Stimulated activated CD4-positive, alpha-beta T cell treated with anti-CD3 and anti-CD28 coated beads, Interleukin-4, amount 100 ng/mL, for 24 hours (primary cell): ENCODE results near the gene GTSE1.
"Not testable (repeated sequence)": the region's sequence is repeated elsewhere in the genome, so short reads cannot be mapped to it uniquely, and the experiment has no call there.

ENCODE experiments used
- DNase-seq: peaks from one replicate; pipeline ENCODE4 v3.0.0-alpha.2; 2020

Gene GTSE1

DNA sequence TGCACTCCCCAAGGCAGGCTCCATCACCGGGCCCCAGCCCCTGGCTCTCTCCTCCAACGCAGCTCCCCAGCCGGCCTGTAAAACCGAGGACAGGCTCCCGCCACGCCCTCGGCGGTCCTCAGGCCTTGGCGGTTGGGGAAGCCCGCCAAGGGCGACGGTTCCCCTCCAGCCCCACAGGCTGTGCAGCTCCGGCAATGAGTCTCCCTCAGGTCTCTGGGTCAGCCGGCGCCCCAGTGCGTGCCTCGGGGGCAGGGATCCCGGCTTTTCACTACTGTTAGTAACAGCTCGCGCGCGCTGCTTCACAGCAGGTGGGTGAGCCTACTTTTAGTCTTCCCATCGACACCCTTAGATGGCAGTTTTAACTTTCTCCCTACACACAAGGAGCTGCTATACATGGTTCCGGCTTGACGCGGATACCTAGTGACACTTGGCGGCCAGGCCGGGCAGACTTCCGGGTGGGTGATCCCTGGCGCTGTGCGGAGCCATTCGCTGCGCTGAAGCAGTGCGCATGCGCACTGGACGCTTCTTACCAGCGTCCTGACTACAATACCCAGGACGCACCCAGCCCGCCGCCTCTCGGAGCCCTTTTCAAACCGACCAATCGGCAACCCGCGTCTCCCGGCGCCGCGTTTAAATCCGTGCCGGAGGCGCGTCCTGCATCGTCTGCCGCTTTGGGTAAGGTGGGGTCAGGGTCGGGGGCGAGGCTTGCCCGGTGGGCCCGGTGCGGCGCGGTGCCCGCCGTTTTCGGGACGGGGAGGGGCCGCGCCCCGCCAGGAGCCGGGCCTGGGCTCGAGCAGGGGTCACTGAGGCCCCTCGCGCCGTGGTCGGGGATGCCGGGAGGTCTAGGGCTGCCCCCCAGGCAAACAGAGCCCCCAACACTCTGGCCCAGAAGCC, at the start of gene GTSE1:
Gene GTSE1 (plus strand): TSS at position 614 of the 894 bp plus-strand sequence. CDS start 531 bp downstream, outside the sequence.
- peak; percentile 97 for DNase-seq

- no peak for DNase-seq
Observed at GRCh38 chr22:46247443-46247975, 49.2 kb upstream of the GTSE1 start.

DNA sequence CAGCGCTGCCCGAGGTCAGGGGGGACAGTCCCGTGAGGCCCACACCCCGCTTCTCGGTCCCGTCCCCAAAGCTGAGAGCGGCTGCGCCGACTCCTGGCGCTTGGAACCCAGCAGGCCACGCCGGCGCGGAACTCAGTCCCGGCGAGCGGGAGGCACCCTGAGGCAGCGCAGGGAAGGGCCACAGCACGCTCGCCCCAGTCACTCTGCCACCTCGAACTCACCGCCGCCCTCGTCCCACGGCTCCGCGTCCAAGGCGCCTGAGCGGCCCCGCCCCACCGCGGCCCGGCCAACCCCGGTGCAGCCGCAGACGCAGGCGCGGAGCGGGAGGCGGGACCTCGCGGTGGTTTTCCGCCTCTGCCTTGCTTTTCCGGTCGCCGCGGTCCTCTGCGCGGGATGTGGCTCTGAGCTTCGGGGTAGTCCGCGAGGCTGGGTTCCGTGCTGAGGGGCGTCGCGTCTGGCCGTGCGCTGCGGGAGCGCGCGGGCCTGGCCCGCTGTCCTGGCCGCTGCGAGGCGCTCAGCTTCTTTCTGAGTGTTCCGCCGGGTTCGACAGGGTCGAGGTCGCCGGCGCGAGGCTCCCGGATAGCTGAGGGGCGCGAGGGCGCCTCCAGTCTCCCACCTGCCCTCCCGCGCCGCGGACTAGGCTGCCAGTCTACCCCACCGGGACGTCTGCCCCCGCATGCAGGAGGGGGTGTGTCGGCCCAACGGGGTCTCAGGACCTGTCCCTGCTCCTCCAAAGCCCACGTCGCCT, 46.5 kb upstream of the GTSE1 start, which contains the start of gene CDPF1:
Gene CDPF1 (minus strand): TSS at position 259 of the 748 bp plus-strand sequence. CDS start 2,009 bp downstream, outside the sequence.
- peak; percentile 92 for DNase-seq

GRCh38 chr22:46250783-46251125, 45.9 kb upstream of the GTSE1 start:
- DNase-seq, result no peak

- DNase-seq, result no peak
Observed at GRCh38 chr22:46251266-46251665, 45.4 kb upstream of the GTSE1 start.

DNA sequence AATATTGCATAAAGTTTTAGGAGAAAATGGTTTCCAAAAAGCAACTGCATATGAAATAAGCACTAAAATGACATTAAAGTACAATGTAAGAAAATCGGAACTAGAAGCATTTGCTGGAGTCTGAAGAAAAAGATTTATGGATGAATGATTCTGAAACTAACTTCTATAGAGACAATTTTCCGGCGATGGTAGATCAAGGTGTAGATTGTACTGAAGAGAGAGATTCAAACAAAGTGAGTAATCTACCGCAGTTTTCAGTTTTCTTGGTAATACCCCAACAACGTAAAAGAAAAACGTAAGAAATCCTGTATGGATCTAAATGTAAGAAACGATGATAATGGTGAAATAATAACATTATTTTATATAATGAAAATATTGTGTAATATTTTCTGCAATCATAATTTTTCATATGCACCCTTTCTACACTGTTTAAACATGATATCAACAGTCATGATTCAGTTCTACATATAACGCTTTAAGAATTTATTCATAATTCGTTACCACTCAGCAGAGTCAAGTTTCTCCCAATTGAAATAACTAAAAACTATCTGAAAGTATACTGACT, 44.8 kb upstream of the GTSE1 start:
- DNase-seq, result no peak

DNA sequence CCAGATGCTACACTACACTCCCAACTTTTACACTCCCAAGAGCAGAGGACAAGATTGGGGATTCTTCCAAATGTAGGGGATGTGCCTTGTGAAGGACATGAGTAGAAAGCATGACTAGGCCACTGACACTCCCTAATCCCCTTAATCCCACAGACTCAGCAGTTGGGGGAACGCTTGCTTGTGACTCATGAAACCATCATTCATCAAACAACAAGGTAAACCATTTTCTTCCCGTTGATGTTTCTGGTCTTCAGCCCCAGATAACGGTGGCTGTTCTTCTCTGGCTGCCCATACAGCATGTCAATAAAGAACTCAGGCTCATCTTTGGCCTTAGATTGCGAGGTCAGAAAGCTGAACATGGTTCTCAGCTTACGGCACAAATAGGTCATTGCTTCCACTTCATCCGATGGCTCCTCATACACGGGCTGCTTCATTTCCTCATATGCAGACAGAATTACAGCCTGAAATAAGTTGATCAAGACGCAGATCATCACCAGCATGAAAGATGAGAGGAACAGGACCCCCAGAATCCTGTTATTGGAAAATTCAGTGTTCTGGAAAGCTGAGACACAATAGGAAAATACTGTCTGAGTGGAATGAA, 40.2 kb upstream of the GTSE1 start:
- no peak for DNase-seq

DNA sequence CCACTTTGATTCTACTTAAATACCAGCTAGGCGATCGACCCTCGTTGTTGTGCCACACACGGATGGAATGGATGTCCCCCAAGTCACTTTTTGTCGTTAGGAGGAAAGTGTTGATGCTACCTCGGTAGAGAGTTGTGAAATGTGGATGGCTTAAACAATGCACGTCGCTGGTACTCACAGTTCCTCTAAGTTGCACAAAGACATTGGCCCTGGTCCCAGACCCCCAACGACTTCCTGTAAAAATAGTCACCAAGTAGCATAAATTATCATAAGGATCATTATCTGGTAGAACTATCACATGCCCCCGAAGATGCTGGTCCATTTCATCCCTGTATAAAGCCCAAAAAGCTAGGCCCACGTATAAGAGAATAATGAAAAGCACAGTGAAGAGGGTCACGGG, 37.3 kb upstream of the GTSE1 start:
- DNase-seq, result no peak

GRCh38 chr22:46260038-46260437, 36.6 kb upstream of the GTSE1 start:
- DNase-seq, result no peak

GRCh38 chr22:46262449-46263215, 34.0 kb upstream of the GTSE1 start:
- peak; percentile 13 for DNase-seq

- DNase-seq, result no peak
Observed at GRCh38 chr22:46263216-46263590, 33.5 kb upstream of the GTSE1 start, which contains the start of gene PKDREJ. Gene PKDREJ (minus strand): TSS chr22:46263343. CDS start chr22:46263322, 21 bp downstream.

- DNase-seq, result not testable (repeated sequence)
Observed at GRCh38 chr22:46264520-46264919, 32.1 kb upstream of the GTSE1 start.

DNA sequence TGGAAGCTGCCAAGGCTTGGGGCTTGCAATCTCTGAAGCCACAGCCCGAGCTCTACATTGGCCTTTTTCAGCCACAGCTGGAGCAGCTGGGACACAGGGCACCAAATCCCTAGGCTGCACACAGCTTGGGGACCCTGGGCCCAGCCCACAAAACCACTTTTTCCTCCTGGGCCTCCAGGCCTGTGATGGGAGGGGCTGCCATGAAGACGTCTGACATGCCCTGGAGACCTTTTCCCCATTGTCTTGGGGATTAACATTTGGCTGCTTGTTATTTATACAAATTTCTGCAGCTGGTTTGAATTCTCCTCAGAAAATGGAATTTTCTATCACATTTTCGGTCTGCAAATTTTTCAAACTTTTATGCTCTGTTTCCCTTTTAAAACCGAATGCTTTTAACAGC, 31.0 kb upstream of the GTSE1 start:
- not testable (repeated sequence) for DNase-seq

GRCh38 chr22:46267431-46268279, 29.0 kb upstream of the GTSE1 start, which contains the start of gene TTC38:
Gene TTC38 (plus strand): TSS chr22:46268008. CDS start chr22:46268040, 32 bp downstream.
- peak; percentile 36 for DNase-seq

DNA sequence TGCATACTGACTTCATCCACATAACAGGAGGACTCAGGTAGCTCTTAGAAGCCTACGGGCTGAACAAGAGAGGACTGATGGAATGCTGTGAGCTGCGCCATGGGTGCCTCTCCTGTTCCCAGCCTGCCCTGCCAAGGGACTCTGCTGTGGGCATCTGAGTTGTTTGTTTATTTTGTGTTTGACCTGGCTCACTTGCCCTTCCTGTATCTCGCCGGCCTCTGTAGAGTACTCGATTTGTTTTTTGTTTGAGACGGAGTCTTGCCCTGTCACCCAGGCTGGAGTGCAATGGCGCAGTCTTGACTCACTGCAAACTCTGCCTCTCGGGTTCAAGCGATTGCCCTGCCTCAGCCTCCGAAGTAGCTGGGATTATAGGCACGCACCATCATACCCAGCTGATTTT, 27.1 kb upstream of the GTSE1 start:
- DNase-seq, result no peak

GRCh38 chr22:46272196-46272595, 24.5 kb upstream of the GTSE1 start:
- no peak for DNase-seq

GRCh38 chr22:46272762-46273431, 23.8 kb upstream of the GTSE1 start:
- no peak for DNase-seq

GRCh38 chr22:46273432-46274148, 23.1 kb upstream of the GTSE1 start:
- DNase-seq, result no peak

DNA sequence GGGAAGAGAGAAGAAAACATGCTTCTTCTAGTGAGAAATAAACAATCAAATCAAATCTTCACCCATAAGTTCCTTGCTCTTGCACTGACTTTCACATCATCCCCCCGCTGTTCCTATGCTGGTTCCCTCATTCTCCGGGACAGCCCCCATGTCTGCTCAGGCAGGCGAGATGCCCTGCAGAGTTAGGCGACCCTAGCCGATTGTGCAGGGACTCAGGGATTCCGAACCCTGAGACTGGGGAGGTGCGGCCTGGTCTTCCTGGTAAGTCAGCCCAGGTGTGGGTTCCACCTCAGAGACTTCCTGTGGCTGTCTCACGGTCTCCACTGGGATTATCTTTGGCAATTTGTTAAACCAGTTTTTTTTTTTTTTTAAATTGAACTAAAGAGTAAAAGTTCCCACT, 22.3 kb upstream of the GTSE1 start:
- DNase-seq, result no peak
